Stimulated activated CD4-positive, alpha-beta T cell treated with anti-CD3 and anti-CD28 coated beads, TNF-alpha, amount 100 ng/mL, for 4 hours (primary cell): ENCODE results near the gene SAG.
A peak's percentile ranks its signal among the peaks of the same experiment; 100 is the strongest.
"Not testable (repeated sequence)": the region's sequence is repeated elsewhere in the genome, so short reads cannot be mapped to it uniquely, and the experiment has no call there.

Experiments used
- DNase-seq, 3 experiments: peaks; one replicate each; pipeline ENCODE4 v3.0.0-alpha.2; 2020; ENCODE audit warnings: low read depth in 3 of 3

The SAG gene

GRCh38 chr2:233331536-233331935 is 23.9 kb downstream of the SAG start:
- DNase-seq = peak in 2 of 3 experiments; percentile 52 to 65

- DNase-seq = no peak
These were observed 24.5 kb downstream of the SAG start for GRCh38 chr2:233332125-233332524.

- DNase-seq = no peak
These were observed 27.3 kb downstream of the SAG start for GRCh38 chr2:233334915-233335314.

- not testable (repeated sequence) for DNase-seq
These were observed 28.5 kb downstream of the SAG start for GRCh38 chr2:233336091-233336490.

- DNase-seq = no peak
These were observed 28.9 kb downstream of the SAG start for GRCh38 chr2:233336541-233336940.

GRCh38 chr2:233338046-233338445 is 30.4 kb downstream of the SAG start:
- DNase-seq = no peak

- DNase-seq = no peak
These were observed 31.3 kb downstream of the SAG start for GRCh38 chr2:233338812-233339368.

GRCh38 chr2:233339427-233339826 is 31.8 kb downstream of the SAG start:
- DNase-seq = no peak

GRCh38 chr2:233341296-233341695 is 33.7 kb downstream of the SAG start:
- DNase-seq = no peak

GRCh38 chr2:233342301-233342700 is 34.7 kb downstream of the SAG start:
- no peak for DNase-seq

GRCh38 chr2:233343171-233343705 is 35.6 kb downstream of the SAG start:
- no peak for DNase-seq

- DNase-seq = no peak
These were observed 38.8 kb downstream of the SAG start for GRCh38 chr2:233346376-233346775.

GRCh38 chr2:233346930-233347329 is 39.3 kb downstream of the SAG start:
- DNase-seq = no peak

GRCh38 chr2:233349005-233349998 is 41.7 kb downstream of the SAG start:
- DNase-seq = no peak

GRCh38 chr2:233350708-233351107 is 43.1 kb downstream of the SAG start:
- DNase-seq = no peak

GRCh38 chr2:233351423-233351822 is 43.8 kb downstream of the SAG start:
- DNase-seq = no peak

- DNase-seq = no peak
These were observed 44.7 kb downstream of the SAG start for GRCh38 chr2:233352141-233352842.

GRCh38 chr2:233353101-233353768 is 45.6 kb downstream of the SAG start:
- no peak for DNase-seq

GRCh38 chr2:233353769-233354499 is 46.3 kb downstream of the SAG start, which contains the start of gene DGKD:
DGKD (plus strand) TSS chr2:233354494; CDS start chr2:233354519, 25 bp downstream.
- DNase-seq = peak; percentile 58 to 69 (median 64)

- DNase-seq = no peak
These were observed 46.9 kb downstream of the SAG start for GRCh38 chr2:233354500-233354924.
